Measurements from ENCODE around the gene DAP. TPM values are rescaled to one million over a fixed set of nuclear protein-coding genes. Genes with fewer than 3 reads are reported as not detected.

The DAP gene
- polyA plus RNA-seq, 3 donors = 60.9 to 69.0 (median 62.3) TPM

GRCh38 chr5:10734832-10735523 is 26.1 kb downstream of the DAP start:
- TF ChIP-seq CTCF (IDR thresholded peaks at IDR 0.05) = no peak
- no peak overlapping the region for H3K4me2 ChIP-seq (replicated peaks; ENCODE audit: extremely low read depth, low read length, poor library complexity, severe bottlenecking)
- H3K27ac ChIP-seq (ENCODE audit: low read depth in 1 of 2, low read length in 2 of 2) = no peak overlapping the region
- peaks cover 40 to 57% of the 10 kb centered on the region in 2 donors for H3K36me3 Mint-ChIP-seq
- no peak overlapping the region for H3K9ac ChIP-seq (ENCODE audit: insufficient read depth, low read length, poor library complexity, severe bottlenecking)
- no peak for DNase-seq
- H3K9me3 Mint-ChIP-seq = peaks cover 0 to under 1% (median 0%) of the 10 kb centered on the region in 7 donors
- peaks cover 51% of the 10 kb centered on the region for H4K20me1 ChIP-seq (ENCODE audit: insufficient read depth, low read length)
- peaks cover 72% of the 10 kb centered on the region for H3K79me2 ChIP-seq (ENCODE audit: insufficient read depth, low read length)
- peak overlapping the region in 6 of 7 donors; percentile 4 to 75 (median 41) for H3K27ac Mint-ChIP-seq
- intact Hi-C loops (cut with micrococcal nuclease) = no loop called here
- H3K4me1 Mint-ChIP-seq = peaks cover 51% of the 10 kb centered on the region
- peaks cover 3 to 32% of the 10 kb centered on the region in 2 donors for H3K36me3 ChIP-seq (replicated peaks in 1 of 2; ENCODE audit: control insufficient read depth in 1 of 2, insufficient read depth in 2 of 2, low read length in 2 of 2)
- H3K27me3 ChIP-seq (ENCODE audit: control insufficient read depth in 2 of 2, insufficient read depth in 2 of 2, low read length in 2 of 2) = no peaks in the 10 kb centered on the region
- H3K27me3 Mint-ChIP-seq (ENCODE audit: low read depth in 3 of 3) = peaks cover 0 to 2% (median 0%) of the 10 kb centered on the region in 3 donors
- no peak overlapping the region for H3K4me3 Mint-ChIP-seq
- no peak overlapping the region for H3K4me3 ChIP-seq (replicated peaks in 1 of 3; ENCODE audit: low read depth in 2 of 3, low read length in 3 of 3)
- H3K4me1 ChIP-seq (ENCODE audit: control insufficient read depth in 1 of 2, insufficient read depth in 2 of 2, low read length in 2 of 2) = peaks cover 29 to 36% of the 10 kb centered on the region in 2 donors
- no peaks in the 10 kb centered on the region for H3K9me3 ChIP-seq (replicated peaks in 1 of 2; ENCODE audit: control insufficient read depth in 1 of 2, insufficient read depth in 1 of 2, low read length in 2 of 2)
- H2AFZ ChIP-seq (ENCODE audit: insufficient read depth, low read depth, low read length, poor library complexity, severe bottlenecking) = no peak overlapping the region
- WGBS (ENCODE audit: insufficient coverage) = 76% methylated on average over 5 of the region's 8 CpGs

GRCh38 chr5:10734037-10734709 is 26.9 kb downstream of the DAP start:
- 78% methylated on average over 5 of the region's 11 CpGs for WGBS (ENCODE audit: insufficient coverage)
- peaks cover 43 to 55% of the 10 kb centered on the region in 2 donors for H3K36me3 Mint-ChIP-seq
- Histone ChIP-seq H3K4me2 (replicated peaks; ENCODE audit: extremely low read depth, low read length, poor library complexity, severe bottlenecking) (no peak overlapping the region), H3K36me3 (replicated peaks in 1 of 2; ENCODE audit: control insufficient read depth in 1 of 2, insufficient read depth in 2 of 2, low read length in 2 of 2) (peaks cover 3 to 24% of the 10 kb centered on the region in 2 donors), H3K4me1 (ENCODE audit: control insufficient read depth in 1 of 2, insufficient read depth in 2 of 2, low read length in 2 of 2) (peaks cover 29 to 37% of the 10 kb centered on the region in 2 donors), H2AFZ (ENCODE audit: insufficient read depth, low read depth, low read length, poor library complexity, severe bottlenecking) (no peak overlapping the region), H3K27me3 (ENCODE audit: control insufficient read depth in 2 of 2, insufficient read depth in 2 of 2, low read length in 2 of 2) (no peaks in the 10 kb centered on the region), H3K9ac (ENCODE audit: insufficient read depth, low read length, poor library complexity, severe bottlenecking) (no peak overlapping the region), H3K4me3 (replicated peaks in 1 of 3; ENCODE audit: low read depth in 2 of 3, low read length in 3 of 3) (no peak overlapping the region), H4K20me1 (ENCODE audit: insufficient read depth, low read length) (peaks cover 51% of the 10 kb centered on the region), H3K9me3 (replicated peaks in 1 of 2; ENCODE audit: control insufficient read depth in 1 of 2, insufficient read depth in 1 of 2, low read length in 2 of 2) (no peaks in the 10 kb centered on the region), H3K79me2 (ENCODE audit: insufficient read depth, low read length) (peaks cover 70% of the 10 kb centered on the region), H3K27ac (ENCODE audit: low read depth in 1 of 2, low read length in 2 of 2) (peak overlapping the region; percentile 22 to 53)
- peaks cover 0 to 2% (median 0%) of the 10 kb centered on the region in 3 donors for H3K27me3 Mint-ChIP-seq (ENCODE audit: low read depth in 3 of 3)
- no peaks in the 10 kb centered on the region for H3K9me3 Mint-ChIP-seq
- no peak for TF ChIP-seq CTCF (IDR thresholded peaks at IDR 0.05)
- H3K4me1 Mint-ChIP-seq = peaks cover 56% of the 10 kb centered on the region
- H3K4me3 Mint-ChIP-seq = no peak overlapping the region
- peak overlapping the region; percentile 42 to 91 (median 79) for H3K27ac Mint-ChIP-seq
- DNase-seq = no peak
- intact Hi-C loops (cut with micrococcal nuclease) = no loop called here
